Measurements from ENCODE around the gene CDK6. TPM values are rescaled to one million over a fixed set of nuclear protein-coding genes. Genes with fewer than 3 reads are reported as not detected.
A peak's percentile ranks its signal among the peaks of the same experiment; 100 is the strongest.

CDK6 gene
- total RNA-seq, 4 donors from 2014 or later: 1.2 to 6.9 (median 2.6) TPM

DNA sequence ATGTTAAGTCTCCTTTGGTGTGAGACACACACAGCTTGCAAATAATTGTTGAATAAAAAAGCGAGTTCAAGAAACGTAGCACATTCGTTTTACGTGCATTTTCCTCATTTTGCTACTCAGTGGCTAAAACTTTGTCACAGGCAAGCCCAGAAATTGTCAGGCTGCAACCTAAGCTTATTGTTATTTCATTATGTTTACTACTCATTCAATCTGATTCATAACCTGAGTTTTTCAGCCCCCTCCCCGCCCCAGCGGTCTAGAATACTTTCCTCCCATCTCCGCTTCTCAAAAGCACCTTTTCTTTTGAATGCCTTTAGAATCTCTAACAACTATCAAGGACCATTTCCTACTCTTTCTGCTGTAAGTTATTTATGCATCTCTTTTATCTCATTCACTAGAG lies 247.3 kb downstream of the CDK6 start:
- peak overlapping the region; percentile 88 to 95 (median 92) for H3K4me3 ChIP-seq
- DNase-seq: no peak
- intact Hi-C loops (cut with DNase I; ENCODE audit: low total_unique reads): no loop called here
- peaks cover 41 to 50% of the 10 kb centered on the region in 2 donors for H3K4me1 ChIP-seq
- H3K27me3 ChIP-seq: no peaks in the 10 kb centered on the region
- no peaks in the 10 kb centered on the region for H3K36me3 ChIP-seq
- in situ Hi-C loops (cut with MboI; ENCODE audit: low sequenced_read_pairs in 4 of 4): no loop called here
- peak overlapping the region; percentile 84 to 97 (median 87) for H3K27ac ChIP-seq
- no peak for ATAC-seq
- TF ChIP-seq POLR2A (IDR thresholded peaks at IDR 0.05): no peak
- TF ChIP-seq, protein P1, sequence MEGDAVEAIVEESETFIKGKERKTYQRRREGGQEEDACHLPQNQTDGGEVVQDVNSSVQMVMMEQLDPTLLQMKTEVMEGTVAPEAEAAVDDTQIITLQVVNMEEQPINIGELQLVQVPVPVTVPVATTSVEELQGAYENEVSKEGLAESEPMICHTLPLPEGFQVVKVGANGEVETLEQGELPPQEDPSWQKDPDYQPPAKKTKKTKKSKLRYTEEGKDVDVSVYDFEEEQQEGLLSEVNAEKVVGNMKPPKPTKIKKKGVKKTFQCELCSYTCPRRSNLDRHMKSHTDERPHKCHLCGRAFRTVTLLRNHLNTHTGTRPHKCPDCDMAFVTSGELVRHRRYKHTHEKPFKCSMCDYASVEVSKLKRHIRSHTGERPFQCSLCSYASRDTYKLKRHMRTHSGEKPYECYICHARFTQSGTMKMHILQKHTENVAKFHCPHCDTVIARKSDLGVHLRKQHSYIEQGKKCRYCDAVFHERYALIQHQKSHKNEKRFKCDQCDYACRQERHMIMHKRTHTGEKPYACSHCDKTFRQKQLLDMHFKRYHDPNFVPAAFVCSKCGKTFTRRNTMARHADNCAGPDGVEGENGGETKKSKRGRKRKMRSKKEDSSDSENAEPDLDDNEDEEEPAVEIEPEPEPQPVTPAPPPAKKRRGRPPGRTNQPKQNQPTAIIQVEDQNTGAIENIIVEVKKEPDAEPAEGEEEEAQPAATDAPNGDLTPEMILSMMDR (IDR thresholded peaks at IDR 0.05 in 4 of 5, conservative IDR thresholded peaks at IDR 0.05 in 1 of 5): no peak
- H3K9me3 ChIP-seq: no peaks in the 10 kb centered on the region

DNA sequence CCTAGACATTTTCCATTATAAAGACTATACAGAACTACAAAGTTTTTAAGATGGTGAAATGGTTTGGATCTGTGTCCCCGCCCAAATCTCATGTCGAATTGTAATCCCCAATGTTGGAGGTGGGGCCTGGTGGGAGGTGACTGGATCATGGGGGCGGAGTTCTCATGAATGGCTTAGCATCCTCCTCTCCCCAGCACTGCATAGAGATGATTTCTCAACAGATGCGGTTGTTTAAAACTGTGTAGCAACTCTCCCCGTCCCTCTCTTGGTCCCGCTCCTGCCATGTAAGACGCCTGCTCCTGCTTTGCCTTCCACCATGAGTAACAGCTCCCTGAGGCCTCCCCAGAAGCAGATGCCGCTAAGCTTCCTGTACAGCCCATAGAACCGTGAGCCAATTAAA lies 247.8 kb downstream of the CDK6 start:
- H3K36me3 ChIP-seq: no peaks in the 10 kb centered on the region
- DNase-seq (no peak), ATAC-seq (no peak)
- intact Hi-C loops (cut with DNase I; ENCODE audit: low total_unique reads): no loop called here
- H3K4me1 ChIP-seq: peaks cover 41 to 50% of the 10 kb centered on the region in 2 donors
- no peak for TF ChIP-seq POLR2A (IDR thresholded peaks at IDR 0.05)
- TF ChIP-seq, protein P1 (IDR thresholded peaks at IDR 0.05 in 4 of 5, conservative IDR thresholded peaks at IDR 0.05 in 1 of 5): no peak
- peak overlapping the region; percentile 88 to 95 (median 92) for H3K4me3 ChIP-seq
- no peaks in the 10 kb centered on the region for H3K9me3 ChIP-seq
- peak overlapping the region in 1 of 4 donors; percentile 86 for H3K27ac ChIP-seq
- no peaks in the 10 kb centered on the region for H3K27me3 ChIP-seq
- in situ Hi-C loops (cut with MboI; ENCODE audit: low sequenced_read_pairs in 4 of 4): no loop called here

DNA sequence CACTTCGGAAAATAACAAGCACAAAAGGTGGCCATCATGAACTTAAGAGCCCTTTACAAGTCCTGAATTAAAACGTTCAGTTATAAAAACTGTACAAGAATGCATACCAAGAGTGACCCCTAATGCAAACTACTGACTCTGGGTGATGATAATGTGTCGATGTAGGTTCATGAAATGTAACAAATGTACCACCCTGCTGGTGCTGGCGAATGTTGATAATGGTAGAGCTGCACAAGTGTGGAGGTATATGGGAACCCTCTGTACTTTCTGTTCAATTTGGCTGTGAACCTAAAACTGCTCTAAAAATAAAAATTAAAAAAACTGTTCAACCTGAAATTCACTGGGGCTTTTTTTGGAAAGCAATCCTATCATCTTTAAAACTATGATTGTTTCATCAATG lies 249.5 kb downstream of the CDK6 start:
- Histone ChIP-seq H3K4me1 (peaks cover 41 to 50% of the 10 kb centered on the region in 2 donors), H3K4me3 (no peak overlapping the region), H3K36me3 (no peaks in the 10 kb centered on the region), H3K27ac (peak overlapping the region in 2 of 4 donors; percentile 15 to 63), H3K27me3 (no peaks in the 10 kb centered on the region), H3K9me3 (no peaks in the 10 kb centered on the region)
- TF ChIP-seq, protein P1 (IDR thresholded peaks at IDR 0.05 in 4 of 5, conservative IDR thresholded peaks at IDR 0.05 in 1 of 5): no peak
- no peak for TF ChIP-seq POLR2A (IDR thresholded peaks at IDR 0.05)
- in situ Hi-C loops (cut with MboI; ENCODE audit: low sequenced_read_pairs in 4 of 4): no loop called here
- intact Hi-C loops (cut with DNase I; ENCODE audit: low total_unique reads): no loop called here
- ATAC-seq (no peak), DNase-seq (no peak)

DNA sequence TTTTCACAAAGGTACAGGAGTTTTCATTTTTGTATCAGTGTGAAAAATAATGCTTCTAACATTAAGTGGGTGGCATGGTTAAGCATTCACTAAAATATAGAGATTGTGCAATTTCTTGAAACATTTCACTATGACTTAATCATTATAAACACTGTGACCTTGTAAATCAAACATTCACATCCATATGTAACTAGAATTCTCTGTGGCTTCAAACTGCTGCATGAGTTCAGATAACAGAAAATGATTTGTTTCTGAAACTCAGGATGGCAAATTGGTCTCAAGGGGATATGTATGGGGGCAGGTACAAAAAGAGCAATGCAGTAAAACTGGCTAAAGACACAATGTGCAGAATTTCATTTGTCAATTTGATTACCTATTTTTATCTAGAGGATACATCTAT lies 250.0 kb downstream of the CDK6 start:
- DNase-seq (no peak), ATAC-seq (no peak)
- Histone ChIP-seq H3K36me3 (no peaks in the 10 kb centered on the region), H3K27ac (peak overlapping the region in 2 of 4 donors; percentile 15 to 63), H3K9me3 (no peaks in the 10 kb centered on the region), H3K4me3 (no peak overlapping the region), H3K4me1 (peaks cover 41 to 50% of the 10 kb centered on the region in 2 donors), H3K27me3 (no peaks in the 10 kb centered on the region)
- TF ChIP-seq, protein P1 (IDR thresholded peaks at IDR 0.05 in 4 of 5, conservative IDR thresholded peaks at IDR 0.05 in 1 of 5): no peak
- no peak for TF ChIP-seq POLR2A (IDR thresholded peaks at IDR 0.05)
- intact Hi-C loops (cut with DNase I; ENCODE audit: low total_unique reads) (no loop called here), in situ Hi-C loops (cut with MboI; ENCODE audit: low sequenced_read_pairs in 4 of 4) (no loop called here)

DNA sequence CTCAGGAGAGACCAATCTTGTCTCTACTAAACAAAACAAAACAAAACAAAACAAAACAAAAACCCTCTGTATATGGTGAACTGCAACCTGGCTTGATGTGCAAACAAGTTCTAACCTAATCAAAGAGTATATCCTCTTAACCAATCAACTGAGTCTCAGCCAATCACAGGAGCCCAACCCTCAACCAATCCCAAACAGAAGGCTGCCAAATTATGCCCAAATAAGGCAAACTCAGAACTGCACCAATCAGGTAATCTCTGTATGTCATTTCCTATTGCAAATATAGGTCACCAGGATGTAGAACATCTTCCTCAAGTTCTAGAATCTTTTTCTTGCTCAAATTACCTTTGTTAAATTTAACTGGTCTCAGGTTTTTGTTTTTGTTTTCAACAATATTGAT lies 251.4 kb downstream of the CDK6 start:
- DNase-seq (no peak), ATAC-seq (peak in 1 of 2 donors; percentile 23)
- Histone ChIP-seq H3K4me3 (no peak overlapping the region), H3K4me1 (peaks cover 37 to 44% of the 10 kb centered on the region in 2 donors), H3K9me3 (no peaks in the 10 kb centered on the region), H3K36me3 (peaks cover 0 to 11% of the 10 kb centered on the region in 2 donors), H3K27ac (peak overlapping the region in 2 of 4 donors; percentile 32 to 63), H3K27me3 (no peaks in the 10 kb centered on the region)
- TF ChIP-seq POLR2A (IDR thresholded peaks at IDR 0.05): no peak
- intact Hi-C loops (cut with DNase I; ENCODE audit: low total_unique reads) (no loop called here), in situ Hi-C loops (cut with MboI; ENCODE audit: low sequenced_read_pairs in 4 of 4) (no loop called here)
